ENCODE results near the gene TDRD9. TPM values are rescaled to one million over a fixed set of nuclear protein-coding genes. Genes with fewer than 3 reads are reported as not detected.

Gene TDRD9
- total and polyA plus RNA-seq, 2 of the 4 experiments (the other 2 are of a cell fraction), result 0.07 to 0.18 TPM

DNA sequence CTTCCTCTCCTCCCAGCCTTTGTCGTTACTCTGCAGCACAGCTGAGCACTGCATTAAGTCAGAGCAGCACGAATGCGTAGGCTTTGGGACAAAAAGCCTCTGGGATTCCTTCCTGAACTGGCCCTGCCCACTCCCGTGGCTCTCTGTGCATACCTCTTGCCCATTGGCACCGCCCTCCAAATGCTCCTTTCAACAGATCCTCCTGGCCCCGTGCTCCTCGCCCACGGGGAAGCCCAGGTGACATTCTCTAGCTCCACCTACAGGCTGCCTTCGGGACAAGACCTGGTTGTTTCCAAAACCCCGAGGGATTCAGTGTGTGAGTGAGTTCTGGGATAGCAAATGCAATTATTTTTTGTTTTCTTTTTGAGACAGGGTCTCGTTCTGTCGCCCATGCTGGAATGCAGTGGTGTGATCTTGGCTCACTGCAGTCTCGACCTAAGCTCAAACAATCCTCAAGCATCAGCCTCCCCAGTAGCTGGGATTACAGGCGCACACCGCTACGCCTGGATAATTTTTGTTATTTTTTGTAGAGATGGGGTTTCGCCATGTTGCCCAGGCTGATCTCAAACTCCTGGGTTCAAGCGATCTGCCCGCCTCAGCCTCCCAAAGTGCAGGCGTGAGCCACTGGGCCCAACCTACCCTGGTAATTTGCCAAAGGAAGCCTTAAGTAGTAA, 17.9 kb upstream of the TDRD9 start (continued):
- peak; percentile 53 for TF ChIP-seq SMC3 (IDR thresholded peaks at IDR 0.05; ENCODE audit: low read depth, low read length)

DNA sequence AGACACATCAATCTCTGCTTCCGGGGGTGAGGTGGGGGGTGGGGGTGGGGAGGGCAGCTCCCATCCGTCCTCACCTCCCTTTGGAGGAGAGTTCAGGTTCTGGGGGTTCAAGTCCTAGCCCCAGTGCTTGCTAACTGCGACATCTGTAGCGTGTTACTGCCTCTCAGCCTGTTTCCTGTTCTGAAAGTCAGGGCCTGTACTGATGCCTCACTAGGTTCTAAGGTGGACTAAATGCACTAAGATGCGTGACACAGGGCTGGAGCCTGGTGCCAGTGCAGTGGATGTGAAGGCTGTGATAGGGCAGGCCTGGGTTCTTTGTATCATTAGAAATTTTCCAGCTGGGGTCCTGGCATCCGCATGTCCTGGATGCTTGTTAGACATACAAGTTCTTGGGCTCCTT, 17.3 kb upstream of the TDRD9 start:
- 100% methylated on average over 1 of the region's 6 CpGs; no CpG with 5 or more reads in 1 of the 2 experiments for WGBS, 2 experiments (ENCODE audit: extremely low coverage in 2 of 2, insufficient read length in 1 of 2)
- in situ Hi-C loops (cut with MboI; ENCODE audit: low sequenced_read_pairs) (loop anchor here (10.0 kb wide), 1 partner anchor 336 kb away; no protein-coding TSS in a partner anchor), dilution Hi-C loops (cut with HindIII; ENCODE audit: low sequenced_read_pairs, unreplicated experiment) (no loop called here), intact Hi-C loops (cut with micrococcal nuclease) (loop anchor here (1.0 to 5.0 kb wide), 3 partner anchors 103 to 339 kb away; partner anchors contain the start of genes XRCC3 and ZFYVE21)
- H3K14ac ChIP-seq (replicated peaks; ENCODE audit: low read depth, low read length), result no peak overlapping the region
- H3K9ac ChIP-seq (ENCODE audit: low read depth, low read length), result no peak overlapping the region
- H3K27me3 ChIP-seq (ENCODE audit: control insufficient read depth, insufficient read depth, low read length), result no peaks in the 10 kb centered on the region
- no peaks in the 10 kb centered on the region; the same call in 1 of the 2 replicates for H4K20me1 ChIP-seq (ENCODE audit: insufficient read depth, low read length)
- no peak overlapping the region for H2AFZ ChIP-seq (replicated peaks; ENCODE audit: low read length, poor library complexity)
- no peak for ATAC-seq (ENCODE audit: low read depth)
- ChIA-PET CTCF (interaction anchor here (1.2 to 1.5 kb wide), 3 partner anchors 9 to 103 kb away, joined by 4 read pairs; no protein-coding TSS in a partner anchor), POLR2A (ENCODE audit: unreplicated experiment) (no interaction called here)
- no peak overlapping the region for H4K5ac ChIP-seq (ENCODE audit: low read depth, low read length)
- H4K91ac ChIP-seq (ENCODE audit: insufficient read depth, low read depth, low read length), result no peak overlapping the region
- no peak overlapping the region for H3K18ac ChIP-seq (ENCODE audit: low read depth, low read length)
- no peak overlapping the region for H2BK15ac ChIP-seq (ENCODE audit: low read depth, low read length)
- no peak overlapping the region for H3K23ac ChIP-seq (ENCODE audit: low read depth, low read length)
- H3K4me3 ChIP-seq (ENCODE audit: insufficient read depth, low read depth, low read length), result no peak overlapping the region
- H3K56ac ChIP-seq (ENCODE audit: extremely low read depth, insufficient read depth, low read length), result no peak overlapping the region
- DNase-seq, result no peak
- H3K36me3 ChIP-seq (ENCODE audit: control insufficient read depth, insufficient read depth, low read length), result peaks cover 17% of the 10 kb centered on the region
- no peaks in the 10 kb centered on the region for H3K4me1 ChIP-seq (ENCODE audit: control insufficient read depth, insufficient read depth, low read length)
- no peak overlapping the region for H2BK120ac ChIP-seq (ENCODE audit: low read depth, low read length)
- H3K9me1 ChIP-seq (ENCODE audit: insufficient read depth, low read length), result no peaks in the 10 kb centered on the region
- no peak overlapping the region for H3K4ac ChIP-seq (ENCODE audit: low read depth, low read length)
- H3K9me3 ChIP-seq (ENCODE audit: control insufficient read depth, insufficient read depth, low read length), result no peaks in the 10 kb centered on the region
- H3K27ac ChIP-seq (ENCODE audit: insufficient read depth, low read length), result no peak overlapping the region
- H2AK5ac ChIP-seq (ENCODE audit: low read depth, low read length), result no peak overlapping the region
- H4K8ac ChIP-seq (ENCODE audit: low read depth in 2 of 2, low read length in 2 of 2), result no peak overlapping the region
- H3K79me1 ChIP-seq (ENCODE audit: low read depth in 1 of 2, low read length in 2 of 2), result peaks cover 5 to 9% of the 10 kb centered on the region in 2 experiments; a peak in 3 of 4 replicates
- H3K4me2 ChIP-seq (ENCODE audit: low read depth, low read length), result no peak overlapping the region
- no peak overlapping the region for H2BK5ac ChIP-seq (ENCODE audit: low read depth, low read length, poor library complexity, severe bottlenecking)
- no peak overlapping the region for H2BK20ac ChIP-seq (ENCODE audit: low read depth, low read length)
- no TSS peak for BruUV-seq (replicated peaks)
- no peak overlapping the region for H2AK9ac ChIP-seq (replicated peaks; ENCODE audit: low read depth, low read length, poor library complexity)
- TF ChIP-seq RAD21 (IDR thresholded peaks at IDR 0.05; ENCODE audit: low read length) (no peak), SMC3 (IDR thresholded peaks at IDR 0.05; ENCODE audit: low read depth, low read length) (no peak), RFX5 (IDR thresholded peaks at IDR 0.05; ENCODE audit: low read depth, low read length) (no peak), POLR2A (IDR thresholded peaks at IDR 0.05; ENCODE audit: low read depth, low read length) (no peak), CHD1 (IDR thresholded peaks at IDR 0.05; ENCODE audit: low read depth, low read length) (no peak), MAFK (IDR thresholded peaks at IDR 0.05; ENCODE audit: low read depth, low read length) (no peak), BHLHE40 (IDR thresholded peaks at IDR 0.05; ENCODE audit: low read depth, low read length) (no peak), NFE2L2 (IDR thresholded peaks at IDR 0.05; ENCODE audit: low read depth, low read length) (no peak), MAZ (IDR thresholded peaks at IDR 0.05; ENCODE audit: borderline replicate concordance, low read depth, low read length) (no peak), RCOR1 (IDR thresholded peaks at IDR 0.05; ENCODE audit: insufficient replicate concordance, low read length) (no peak), MXI1 (IDR thresholded peaks at IDR 0.05; ENCODE audit: borderline replicate concordance, low read depth, low read length) (no peak), ELK1 (IDR thresholded peaks at IDR 0.05; ENCODE audit: borderline replicate concordance, low read depth, low read length) (no peak), CEBPB (IDR thresholded peaks at IDR 0.05; ENCODE audit: low read depth, low read length) (no peak), FOS (IDR thresholded peaks at IDR 0.05; ENCODE audit: low read depth, low read length) (no peak)
- TF ChIP-seq, protein P1, sequence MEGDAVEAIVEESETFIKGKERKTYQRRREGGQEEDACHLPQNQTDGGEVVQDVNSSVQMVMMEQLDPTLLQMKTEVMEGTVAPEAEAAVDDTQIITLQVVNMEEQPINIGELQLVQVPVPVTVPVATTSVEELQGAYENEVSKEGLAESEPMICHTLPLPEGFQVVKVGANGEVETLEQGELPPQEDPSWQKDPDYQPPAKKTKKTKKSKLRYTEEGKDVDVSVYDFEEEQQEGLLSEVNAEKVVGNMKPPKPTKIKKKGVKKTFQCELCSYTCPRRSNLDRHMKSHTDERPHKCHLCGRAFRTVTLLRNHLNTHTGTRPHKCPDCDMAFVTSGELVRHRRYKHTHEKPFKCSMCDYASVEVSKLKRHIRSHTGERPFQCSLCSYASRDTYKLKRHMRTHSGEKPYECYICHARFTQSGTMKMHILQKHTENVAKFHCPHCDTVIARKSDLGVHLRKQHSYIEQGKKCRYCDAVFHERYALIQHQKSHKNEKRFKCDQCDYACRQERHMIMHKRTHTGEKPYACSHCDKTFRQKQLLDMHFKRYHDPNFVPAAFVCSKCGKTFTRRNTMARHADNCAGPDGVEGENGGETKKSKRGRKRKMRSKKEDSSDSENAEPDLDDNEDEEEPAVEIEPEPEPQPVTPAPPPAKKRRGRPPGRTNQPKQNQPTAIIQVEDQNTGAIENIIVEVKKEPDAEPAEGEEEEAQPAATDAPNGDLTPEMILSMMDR (conservative IDR thresholded peaks at IDR 0.05; ENCODE audit: low read depth, low read length), result no peak

Measured in IMR-90 (cell line).